Left renal pelvis (tissue), 4 donors: Measurements from ENCODE around the gene ECHS1. TPM values are rescaled to one million over a fixed set of nuclear protein-coding genes. Genes with fewer than 3 reads are reported as not detected.
A peak's percentile ranks its signal among the peaks of the same experiment; 100 is the strongest.
"Not testable (repeated sequence)": the region's sequence is repeated elsewhere in the genome, so short reads cannot be mapped to it uniquely, and the experiment has no call there.

Experiments used
- DNase-seq, 4 donors: peaks; one replicate each; pipeline ENCODE4 v3.0.0-alpha.2; 2013; ENCODE audit warnings: low read depth in 4 of 4, low spot score in 3 of 4
- polyA plus RNA-seq, 4 donors: library from polyadenylated mRNA; unstranded; fragments of 120-200 nt; gene quantifications; one replicate each; pipeline ENCODE4 v1.2.1, GENCODE V29; 2013; ENCODE audit not compliant: insufficient read length in 4 of 4

Gene ECHS1
- polyA plus RNA-seq, 4 donors = 63.5 to 150 (median 134) TPM

GRCh38 chr10:133400624-133401424 is 27.7 kb upstream of the ECHS1 start:
- no peak for DNase-seq

DNA sequence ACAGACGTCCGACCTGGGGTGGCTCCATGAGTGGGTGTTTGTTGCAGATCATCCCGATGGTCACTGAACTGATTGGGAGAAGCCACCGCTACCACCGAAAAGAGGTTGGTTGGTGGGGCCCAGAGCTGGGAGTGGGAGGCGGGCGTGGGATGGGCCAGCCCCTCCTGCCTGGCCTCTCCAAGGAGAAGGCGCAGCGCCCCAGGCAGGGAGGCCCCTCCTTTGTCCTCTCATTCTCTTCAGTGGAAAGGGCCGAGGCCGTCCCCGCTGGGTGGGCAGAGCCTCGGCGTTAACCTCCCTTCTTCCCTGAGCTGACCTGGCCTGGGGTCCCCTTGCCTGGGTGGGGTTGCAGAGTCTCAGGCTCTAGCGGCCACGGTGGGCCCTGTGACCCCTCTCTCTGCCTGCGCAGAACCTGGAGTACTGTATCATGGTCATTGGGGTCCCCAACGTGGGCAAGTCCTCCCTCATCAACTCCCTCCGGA is 26.0 kb upstream of the ECHS1 start:
- DNase-seq = no peak

DNA sequence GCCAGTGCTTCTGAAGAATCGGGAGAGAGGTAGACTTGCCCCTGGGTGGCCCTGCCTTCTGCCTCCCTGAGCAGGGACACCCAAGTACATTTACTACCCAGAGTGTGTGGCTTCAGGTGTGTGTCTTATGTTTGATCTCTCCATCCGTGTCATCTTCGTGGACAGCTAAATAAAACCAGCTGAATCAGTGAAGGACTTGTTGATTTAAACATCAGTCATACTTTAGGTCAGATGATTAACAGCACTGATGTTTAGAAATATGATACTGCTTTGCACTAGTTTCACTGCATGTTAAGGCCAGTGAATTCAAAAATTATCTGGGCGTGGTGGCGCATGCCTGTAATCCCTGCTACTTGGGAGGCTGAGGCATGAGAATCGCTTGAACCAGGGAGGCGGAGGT is 24.8 kb upstream of the ECHS1 start:
- DNase-seq = no peak

DNA sequence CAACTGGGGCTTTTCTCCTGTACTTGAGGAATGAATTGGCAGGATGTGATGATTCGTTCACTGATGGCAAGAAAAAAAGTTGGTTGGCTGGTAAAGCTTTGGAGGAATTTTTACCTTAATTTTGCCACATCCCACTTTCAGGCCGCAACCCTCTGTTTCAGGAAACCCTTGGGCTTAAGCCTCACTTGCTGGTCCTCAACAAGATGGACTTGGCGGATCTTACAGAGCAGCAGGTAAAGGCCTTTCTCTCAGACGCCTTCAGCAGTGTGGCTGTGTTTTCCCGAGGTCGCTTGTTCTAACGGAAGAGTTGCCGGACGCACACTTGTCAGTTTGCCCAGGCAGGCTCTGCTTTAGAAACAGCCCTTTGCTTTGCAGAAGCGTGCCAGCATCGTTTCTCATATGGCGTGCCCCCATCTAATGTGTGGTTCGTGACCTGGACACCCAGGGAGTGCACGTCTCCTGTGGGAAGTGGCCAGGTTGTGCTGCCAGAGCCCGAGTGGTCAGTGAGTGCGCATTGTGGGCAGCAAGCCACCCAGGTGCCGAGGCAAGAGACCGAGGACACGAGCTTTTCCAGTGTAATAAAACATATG is 23.0 kb upstream of the ECHS1 start:
- no peak for DNase-seq

DNA sequence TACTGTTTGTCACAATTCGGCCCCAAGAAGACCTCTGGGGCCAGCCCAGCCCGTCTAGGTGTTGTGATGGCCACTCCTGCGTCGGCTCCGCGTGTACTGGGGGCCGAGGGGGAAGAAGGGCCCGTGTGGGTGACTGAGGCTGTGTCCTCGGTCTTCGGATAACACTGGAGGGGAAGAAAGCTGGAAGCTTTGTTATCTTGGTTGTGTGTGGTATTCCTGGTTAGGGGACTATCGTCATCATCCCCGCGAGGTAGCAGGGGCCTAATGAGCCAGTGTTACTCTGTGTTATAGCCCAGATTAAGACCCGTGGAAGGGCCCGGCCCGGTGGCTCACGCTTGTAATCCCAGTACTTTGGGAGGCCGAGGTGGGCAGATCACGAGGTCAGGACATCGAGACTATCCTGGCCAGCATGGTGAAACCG is 21.7 kb upstream of the ECHS1 start:
- no peak for DNase-seq

DNA sequence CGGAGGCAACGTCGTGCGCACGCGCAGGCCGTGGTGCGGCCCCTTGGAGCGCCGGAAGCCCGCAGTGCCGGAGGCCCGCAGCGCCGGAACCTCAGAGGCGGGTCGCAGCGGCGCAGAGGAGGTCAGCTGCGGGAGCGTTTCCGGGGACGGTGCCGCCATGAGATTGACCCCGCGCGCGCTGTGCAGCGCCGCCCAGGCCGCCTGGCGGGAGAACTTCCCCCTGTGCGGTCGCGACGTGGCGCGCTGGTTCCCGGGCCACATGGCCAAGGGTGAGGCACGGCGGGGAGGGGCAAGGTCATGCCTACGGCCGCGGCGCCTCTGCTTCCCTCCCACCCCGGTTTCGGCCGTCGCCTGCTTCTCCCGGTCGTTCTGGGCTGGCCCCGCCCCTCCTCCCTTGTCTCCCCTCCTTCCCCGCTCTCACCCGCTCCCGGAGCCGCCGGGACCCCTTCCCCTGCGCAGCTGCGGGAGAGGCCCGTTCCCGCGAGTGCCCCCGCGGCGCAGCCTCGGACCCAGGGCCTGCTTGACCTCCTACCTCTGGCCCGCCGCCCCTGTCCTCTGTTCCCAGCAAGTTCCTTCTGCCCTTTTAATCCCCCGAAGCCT is 21.0 kb upstream of the ECHS1 start, which contains the start of gene MTG1:
Gene MTG1 (plus strand): TSS at position 94 of the 600 bp plus-strand sequence. CDS start 64 bp downstream, at position 158.
- peak; percentile 82 to 92 (median 89) for DNase-seq

DNA sequence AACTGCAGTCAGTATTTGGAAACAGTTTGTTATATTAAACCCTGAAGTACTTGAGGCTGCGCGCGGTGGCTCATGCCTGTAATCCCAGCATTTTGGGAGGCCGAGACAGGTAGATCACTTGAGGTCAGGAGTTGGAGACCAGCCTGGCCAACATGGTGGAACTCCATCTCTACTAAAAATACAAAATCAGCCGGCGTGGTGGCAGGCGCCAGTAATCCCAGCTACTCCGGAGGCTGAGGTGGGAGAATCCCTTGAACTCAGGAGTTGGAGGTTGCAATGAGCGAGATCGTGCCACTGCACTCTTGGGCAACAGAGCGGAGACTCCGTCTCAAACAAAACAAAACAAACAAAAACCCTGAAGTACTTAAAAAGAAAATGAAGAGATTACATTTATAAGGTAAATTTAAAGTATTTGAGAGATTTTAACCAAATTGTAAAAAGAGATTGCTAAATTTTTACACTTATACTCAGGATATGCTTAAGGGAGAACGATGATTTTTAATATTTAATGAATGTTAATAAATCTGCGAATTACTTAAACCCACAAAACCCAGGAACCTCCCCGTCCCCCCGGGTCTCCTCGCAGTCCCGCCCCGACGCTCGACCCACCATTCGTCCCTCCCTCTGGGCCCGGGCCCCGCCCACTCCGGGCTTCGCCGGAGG is 20.4 kb upstream of the ECHS1 start:
- no peak for DNase-seq

- DNase-seq = no peak
Observed at GRCh38 chr10:133391761-133392518, 18.8 kb upstream of the ECHS1 start.

- no peak for DNase-seq
Observed at GRCh38 chr10:133391249-133391635, 18.1 kb upstream of the ECHS1 start.

DNA sequence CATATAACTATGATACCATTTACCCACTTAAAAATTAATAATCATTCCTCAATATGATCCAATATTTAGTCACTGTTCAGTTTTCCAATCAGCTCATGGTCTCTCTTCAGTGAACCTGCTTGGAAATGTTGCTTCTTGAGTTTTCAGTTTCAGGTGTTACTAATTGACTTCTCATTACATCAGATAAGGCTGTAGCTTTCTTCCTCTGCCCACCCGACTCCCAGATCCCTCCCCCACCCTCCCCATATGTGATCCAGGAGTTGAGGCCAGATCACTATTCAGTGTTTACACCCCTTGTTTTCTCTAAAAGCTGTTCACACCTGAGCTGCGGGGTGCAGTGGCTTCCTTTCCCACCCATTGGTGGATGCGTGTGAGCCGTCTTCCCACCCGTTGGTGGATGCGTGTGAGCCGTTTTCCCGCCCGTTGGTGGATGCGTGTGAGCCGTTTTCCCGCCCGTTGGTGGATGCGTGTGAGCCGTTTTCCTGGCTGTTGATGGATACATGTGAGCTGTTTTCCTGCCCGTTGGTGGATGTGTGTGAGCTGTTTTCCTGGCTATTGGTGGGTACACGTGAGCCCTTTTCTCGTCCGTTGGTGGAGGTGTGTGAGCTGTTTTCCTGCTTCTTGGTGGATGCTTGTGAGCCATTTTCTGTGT is 17.6 kb upstream of the ECHS1 start:
- no peak for DNase-seq

DNA sequence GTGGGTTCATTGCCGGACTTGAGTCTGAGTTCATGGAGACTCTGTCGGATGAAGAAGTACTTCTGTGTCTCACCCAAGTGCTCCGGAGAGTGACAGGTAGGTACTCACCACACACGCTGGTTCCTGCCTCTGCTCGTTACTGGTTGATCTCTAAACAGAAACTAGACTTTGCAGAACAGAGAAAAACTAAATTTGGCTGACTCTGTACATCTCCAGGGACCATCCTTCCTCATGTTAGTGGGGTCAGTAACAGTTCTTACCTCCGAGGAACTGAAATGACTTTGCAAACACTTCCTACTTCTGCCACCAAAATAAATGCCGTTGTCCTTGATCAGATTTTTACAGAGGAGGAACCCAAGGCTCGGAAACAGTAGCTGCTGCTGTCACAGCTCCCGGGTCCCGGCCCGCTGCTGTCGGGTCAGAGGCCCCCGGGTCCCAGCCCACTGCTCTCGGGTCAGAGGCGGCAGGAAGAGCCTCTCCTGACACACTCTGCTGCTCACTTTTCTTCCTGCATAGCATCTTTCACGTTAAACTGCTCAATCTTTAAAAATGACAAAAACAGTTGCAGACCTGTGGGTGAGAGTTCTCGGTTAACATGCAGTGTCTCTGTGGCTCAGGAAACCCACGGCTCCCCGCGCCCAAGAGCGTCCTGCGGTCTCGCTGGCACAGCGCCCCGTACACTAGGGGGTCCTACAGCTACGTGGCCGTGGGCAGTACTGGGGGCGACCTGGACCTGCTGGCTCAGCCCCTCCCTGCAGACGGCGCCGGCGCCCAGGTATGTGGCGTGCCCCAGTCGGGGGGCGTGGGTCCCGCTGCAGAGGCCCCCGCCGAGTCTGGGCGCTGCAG is 16.0 kb upstream of the ECHS1 start:
- DNase-seq = no peak

DNA sequence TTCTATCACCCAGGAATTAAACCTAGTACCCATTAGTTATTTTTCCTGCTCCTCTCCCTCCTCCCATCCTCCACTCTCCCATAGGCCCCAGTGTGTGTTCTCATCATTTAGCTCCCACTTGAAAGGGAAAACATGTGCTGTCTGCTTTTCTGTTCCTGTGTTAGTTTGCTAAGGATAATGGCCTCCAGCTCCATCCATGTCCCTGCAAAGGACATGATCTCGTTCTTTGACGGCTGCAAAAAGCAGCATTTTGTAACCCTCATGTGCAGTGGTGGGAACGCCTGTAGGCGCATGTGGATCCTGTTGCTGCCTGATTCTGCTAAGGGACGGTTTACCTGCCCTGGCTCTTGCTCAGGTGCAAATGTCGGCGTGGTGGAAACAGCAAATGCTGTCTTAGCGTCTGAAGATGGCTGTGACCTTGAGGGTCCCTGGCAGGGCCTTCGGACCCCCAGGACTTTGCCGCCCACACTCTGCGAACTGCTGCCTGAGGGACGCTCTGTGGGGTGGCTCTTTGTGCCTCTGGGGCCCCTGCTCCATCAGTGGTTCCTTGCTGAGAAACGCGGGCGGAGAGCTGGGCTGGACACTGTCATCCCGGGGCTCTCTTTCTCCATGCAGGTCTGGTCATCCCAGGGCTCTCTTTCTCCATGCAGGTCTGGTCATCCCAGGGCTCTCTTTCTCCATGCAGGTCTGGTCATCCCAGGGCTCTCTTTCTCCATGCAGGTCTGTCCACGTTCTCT is 15.2 kb upstream of the ECHS1 start:
- DNase-seq = no peak

GRCh38 chr10:133386951-133387350 is 13.8 kb upstream of the ECHS1 start:
- DNase-seq = not testable (repeated sequence)

DNA sequence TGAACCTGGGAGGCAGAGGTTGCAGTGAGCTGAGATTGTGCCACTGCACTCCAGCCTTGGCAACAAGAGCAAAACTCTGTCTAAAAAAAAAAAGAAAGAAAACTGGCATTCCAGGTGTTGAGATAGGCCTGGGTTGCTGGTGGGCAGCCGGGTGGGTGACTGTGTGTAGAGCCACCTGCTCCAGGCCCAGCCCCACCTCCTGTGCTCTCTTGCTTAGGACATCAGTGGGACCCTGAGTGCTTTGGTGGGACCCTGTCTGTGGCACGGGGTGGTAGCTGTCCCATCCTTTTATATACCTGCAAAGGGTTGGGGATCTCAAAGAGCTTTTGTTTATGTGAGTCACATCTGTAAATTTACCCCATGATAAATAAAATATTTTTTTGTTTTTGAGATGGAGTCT is 12.1 kb upstream of the ECHS1 start:
- no peak for DNase-seq

DNA sequence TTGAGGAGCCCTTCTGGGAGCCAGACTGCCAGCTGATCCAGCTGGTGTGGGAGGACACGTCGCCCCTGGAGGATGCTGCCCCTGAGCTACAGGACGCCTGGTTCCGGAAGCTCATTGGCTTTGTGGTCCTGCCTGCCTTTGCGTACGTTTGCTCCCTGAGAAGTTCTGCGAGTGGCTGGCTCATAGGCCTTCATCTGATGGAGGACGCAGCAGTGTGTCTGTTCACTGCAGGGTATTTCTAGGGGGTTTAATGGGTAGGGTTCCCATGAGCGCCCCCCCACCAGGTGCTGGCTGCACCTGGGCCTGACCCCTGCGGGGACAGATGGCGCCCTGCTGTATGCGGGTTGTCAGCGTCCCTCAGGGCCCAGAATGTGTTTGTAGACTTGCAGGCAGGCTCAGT is 10.9 kb upstream of the ECHS1 start:
- no peak for DNase-seq

DNA sequence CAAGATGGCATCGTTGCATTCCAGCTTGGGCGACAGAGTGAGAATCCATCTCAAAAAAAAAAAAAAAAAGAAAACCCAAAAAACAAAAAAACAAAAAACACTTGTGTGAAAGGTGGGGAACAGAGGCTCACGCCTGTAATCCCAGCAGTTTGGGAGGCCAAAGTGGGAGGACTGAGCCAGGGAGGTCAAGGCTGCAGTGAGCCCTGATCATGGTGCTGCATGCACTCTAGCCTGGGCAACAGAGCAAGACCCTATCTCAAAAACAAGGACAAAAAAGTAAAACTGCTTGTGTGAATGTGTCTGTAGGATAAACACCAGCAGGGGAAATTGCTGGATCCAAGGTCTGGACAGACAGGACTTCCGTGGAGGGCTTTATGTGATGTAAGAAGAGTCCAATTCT is 10.4 kb upstream of the ECHS1 start:
- DNase-seq = no peak

GRCh38 chr10:133381036-133381435 is 7.9 kb upstream of the ECHS1 start:
- DNase-seq = no peak
